Uterus (tissue), 2 donors: ENCODE data around the gene SPEG.
A peak's percentile ranks its signal among the peaks of the same experiment; 100 is the strongest.

Source experiments
- POLR2A ChIP-seq, 2 donors: fragments of 450-650 bp; IDR thresholded peaks; one replicate each; pipeline ENCODE4 v1.6.1; 2016; ENCODE audit warnings: antibody characterized with exemption in 2 of 2, mild to moderate bottlenecking in 1 of 2, moderate library complexity in 1 of 2
- TF ChIP-seq, protein P1 (sequence below), 4 experiments: fragments of 200-600 bp in 2 of 4; fragments of 450-650 bp in 2 of 4; sonication (generic) in 2 of 4; IDR thresholded peaks; one replicate each; pipeline ENCODE4 v1.5.1; 2016 to 2019; ENCODE audit warnings: antibody characterized with exemption in 4 of 4, mild to moderate bottlenecking in 2 of 4, moderate library complexity in 1 of 4

DNA sequence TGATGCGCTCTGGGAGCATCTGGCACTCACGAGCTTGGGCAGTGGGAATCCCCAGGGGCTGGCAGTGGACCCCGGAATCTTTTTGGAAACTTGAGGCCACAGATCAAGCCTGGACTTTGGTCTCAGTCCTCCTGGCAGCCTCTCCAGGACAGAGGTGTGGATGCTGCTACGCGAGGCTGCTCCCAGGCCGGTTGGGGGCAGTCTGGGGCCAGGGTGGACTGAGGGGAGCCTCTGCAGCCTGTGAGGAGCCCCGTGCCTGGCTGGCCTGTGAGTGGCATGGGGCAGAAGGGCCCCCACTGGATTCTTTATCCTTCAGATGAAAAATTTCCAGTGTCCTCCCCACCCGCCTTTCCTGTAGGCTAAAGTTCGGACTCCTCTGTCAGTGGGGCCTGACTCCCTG, 29.2 kb upstream of the SPEG start:
- TF ChIP-seq, protein P1, sequence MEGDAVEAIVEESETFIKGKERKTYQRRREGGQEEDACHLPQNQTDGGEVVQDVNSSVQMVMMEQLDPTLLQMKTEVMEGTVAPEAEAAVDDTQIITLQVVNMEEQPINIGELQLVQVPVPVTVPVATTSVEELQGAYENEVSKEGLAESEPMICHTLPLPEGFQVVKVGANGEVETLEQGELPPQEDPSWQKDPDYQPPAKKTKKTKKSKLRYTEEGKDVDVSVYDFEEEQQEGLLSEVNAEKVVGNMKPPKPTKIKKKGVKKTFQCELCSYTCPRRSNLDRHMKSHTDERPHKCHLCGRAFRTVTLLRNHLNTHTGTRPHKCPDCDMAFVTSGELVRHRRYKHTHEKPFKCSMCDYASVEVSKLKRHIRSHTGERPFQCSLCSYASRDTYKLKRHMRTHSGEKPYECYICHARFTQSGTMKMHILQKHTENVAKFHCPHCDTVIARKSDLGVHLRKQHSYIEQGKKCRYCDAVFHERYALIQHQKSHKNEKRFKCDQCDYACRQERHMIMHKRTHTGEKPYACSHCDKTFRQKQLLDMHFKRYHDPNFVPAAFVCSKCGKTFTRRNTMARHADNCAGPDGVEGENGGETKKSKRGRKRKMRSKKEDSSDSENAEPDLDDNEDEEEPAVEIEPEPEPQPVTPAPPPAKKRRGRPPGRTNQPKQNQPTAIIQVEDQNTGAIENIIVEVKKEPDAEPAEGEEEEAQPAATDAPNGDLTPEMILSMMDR (IDR thresholded peaks at IDR 0.05): peak; percentile 34 to 54 (median 50)
- no peak for TF ChIP-seq POLR2A (IDR thresholded peaks at IDR 0.05)
